NCI-H1092 treated with DMSO at 0.1 percent for 48 hours (cell line): Measurements from ENCODE around the gene MYO1E.

Experiments
- DNase-seq: peaks from one replicate; lab custom pipeline; 2025; lab: John Stamatoyannopoulos, UW

MYO1E gene

GRCh38 chr15:59315914-59316451 lies 56.7 kb downstream of the MYO1E start:
- peak; percentile 83 for DNase-seq

GRCh38 chr15:59313641-59314332 lies 58.9 kb downstream of the MYO1E start:
- peak; percentile 74 for DNase-seq

- no peak for DNase-seq
Measured at GRCh38 chr15:59312205-59312604, 60.5 kb downstream of the MYO1E start.

GRCh38 chr15:59311195-59311594 lies 61.5 kb downstream of the MYO1E start:
- DNase-seq, result no peak

- no peak for DNase-seq
Measured at GRCh38 chr15:59309405-59309804, 63.3 kb downstream of the MYO1E start.

- DNase-seq, result no peak
Measured at GRCh38 chr15:59307165-59307537, 65.5 kb downstream of the MYO1E start.

- no peak for DNase-seq
Measured at GRCh38 chr15:59306520-59307164, 66.0 kb downstream of the MYO1E start.

GRCh38 chr15:59304807-59305206 lies 67.9 kb downstream of the MYO1E start:
- DNase-seq, result no peak

GRCh38 chr15:59304034-59304795 lies 68.5 kb downstream of the MYO1E start:
- no peak for DNase-seq

GRCh38 chr15:59303633-59304032 lies 69.0 kb downstream of the MYO1E start:
- DNase-seq, result no peak

GRCh38 chr15:59303136-59303535 lies 69.5 kb downstream of the MYO1E start:
- DNase-seq, result no peak

- no peak for DNase-seq
Measured at GRCh38 chr15:59301527-59301926, 71.1 kb downstream of the MYO1E start.

GRCh38 chr15:59300618-59301139 lies 72.0 kb downstream of the MYO1E start:
- no peak for DNase-seq

GRCh38 chr15:59299929-59300617 lies 72.6 kb downstream of the MYO1E start:
- DNase-seq, result no peak

GRCh38 chr15:59298854-59299250 lies 73.8 kb downstream of the MYO1E start:
- no peak for DNase-seq

- DNase-seq, result no peak
Measured at GRCh38 chr15:59298225-59298853, 74.3 kb downstream of the MYO1E start.

- no peak for DNase-seq
Measured at GRCh38 chr15:59296181-59296617, 76.5 kb downstream of the MYO1E start.

- DNase-seq, result no peak
Measured at GRCh38 chr15:59295261-59296001, 77.2 kb downstream of the MYO1E start.

GRCh38 chr15:59294574-59295260 lies 78.0 kb downstream of the MYO1E start:
- DNase-seq, result no peak
